HepG2 (cell line): ENCODE results near the gene PSMA7. TPM values are rescaled to one million over a fixed set of nuclear protein-coding genes. Genes with fewer than 3 reads are reported as not detected.

ENCODE experiments used
- E2F1 ChIP-seq: sonication (generic); formaldehyde crosslinking; IDR thresholded peaks from 2 replicates; pipeline ENCODE4 v1.5.0; 2020; ENCODE audit warnings: missing genetic modification reagents
- FOXO1 ChIP-seq: sonication (generic); formaldehyde crosslinking; IDR thresholded peaks from 2 replicates; pipeline ENCODE4 v1.4.0; 2020; ENCODE audit warnings: missing genetic modification reagents
- HNRNPK ChIP-seq: fragments of 200-400 bp; formaldehyde crosslinking; IDR thresholded peaks from 2 replicates; pipeline ENCODE4 v1.6.1; 2018; ENCODE audit warnings: low read length, low read depth, moderate library complexity, mild to moderate bottlenecking; ENCODE audit not compliant: poor library complexity, severe bottlenecking
- IKZF4 ChIP-seq: sonication (generic); formaldehyde crosslinking; IDR thresholded peaks from 2 replicates; pipeline ENCODE4 v1.5.1; 2020; ENCODE audit warnings: borderline replicate concordance, mild to moderate bottlenecking, low read depth, missing genetic modification reagents; ENCODE audit errors: not compliant biosample characterization
- NR2F1 ChIP-seq, 2 experiments: fragments of 450-650 bp in 1 of 2; formaldehyde crosslinking in 1 of 2; IDR thresholded peaks; 2 replicates each; pipeline versions ENCODE4 v1.5.0 to v1.6.1; 2016 to 2020; ENCODE audit warnings: mild to moderate bottlenecking in 1 of 2, missing compliant biosample characterization in 1 of 2, missing genetic modification reagents in 1 of 2, moderate library complexity in 1 of 2
- NR2F6 ChIP-seq, 2 experiments: IDR thresholded peaks; 2 replicates each; pipeline ENCODE4 v1.6.1; 2016; ENCODE audit warnings: antibody characterized with exemption in 1 of 2, mild to moderate bottlenecking in 1 of 2
- RAD51 ChIP-seq: fragments of 450-650 bp; IDR thresholded peaks from 2 replicates; pipeline ENCODE4 v1.6.1; 2016; ENCODE audit warnings: borderline replicate concordance
- TCF7 ChIP-seq: sonication (generic); IDR thresholded peaks from 2 replicates; pipeline ENCODE4 v1.6.1; 2016; ENCODE audit warnings: antibody characterized with exemption, low read depth
- TGIF2 ChIP-seq: IDR thresholded peaks from 2 replicates; pipeline ENCODE4 v1.6.1; 2016; ENCODE audit warnings: control low read depth, missing compliant biosample characterization
- TOPORS ChIP-seq: sonication (generic); formaldehyde crosslinking; IDR thresholded peaks from 2 replicates; pipeline ENCODE4 v1.8.0; 2023; ENCODE audit warnings: mild to moderate bottlenecking, missing genetic modification reagents
- ZNF629 ChIP-seq: sonication (generic); formaldehyde crosslinking; conservative IDR thresholded peaks from 2 replicates; pipeline ENCODE4 v1.5.0; 2020; ENCODE audit warnings: missing genetic modification reagents
- ZNF776 ChIP-seq: sonication (generic); formaldehyde crosslinking; IDR thresholded peaks from 2 replicates; pipeline ENCODE4 v1.4.0; 2020; ENCODE audit warnings: mild to moderate bottlenecking, missing genetic modification reagents
- polyA plus RNA-seq, 8 experiments: library from polyadenylated mRNA; depleted of rRNA in 3 of 8; stranded (reverse) in 7 of 8; unstranded in 1 of 8; fragments of >200 nt; fragmentation: Illumina TruSeq in 4 of 8; extraction: Trizol in 4 of 8; gene quantifications; 2 replicates each; pipeline versions ENCODE4 v1.2.1 to v1.2.3, GENCODE V29; 2011 to 2016; ENCODE audit warnings: low read depth in 4 of 8, missing spikeins in 1 of 8, mixed read lengths in 1 of 8; ENCODE audit not compliant: insufficient read depth in 1 of 8
- total RNA-seq, 5 experiments: library from RNA; depleted of rRNA; stranded (reverse); fragments of >200 nt; fragmentation: Illumina TruSeq; extraction: Trizol; gene quantifications; 2 replicates each; pipeline ENCODE4 v1.2.3, GENCODE V29; 2016; ENCODE audit warnings: low read depth in 1 of 5
- TF ChIP-seq, protein P1 (sequence below), 2 experiments: sonication (generic) in 1 of 2; formaldehyde crosslinking in 1 of 2; IDR thresholded peaks; 2 replicates each; pipeline versions ENCODE4 v1.4.0 to v1.6.1; 2018 to 2020; ENCODE audit warnings: missing genetic modification reagents in 2 of 2, borderline replicate concordance in 1 of 2, low read depth in 1 of 2, mild to moderate bottlenecking in 1 of 2, missing biosample characterization in 1 of 2
- TF ChIP-seq, protein P2 (sequence below): sonication (generic); formaldehyde crosslinking; IDR thresholded peaks from 2 replicates; pipeline ENCODE4 v1.9.0; 2021; ENCODE audit warnings: mild to moderate bottlenecking, missing genetic modification reagents
- TF ChIP-seq, protein P3 (sequence below): sonication (generic); formaldehyde crosslinking; conservative IDR thresholded peaks from 2 replicates; pipeline ENCODE4 v1.4.0; 2020; ENCODE audit warnings: missing genetic modification reagents

Gene PSMA7
- total and polyA plus RNA-seq, 2 of the 13 experiments (the other 11 are each of a cell fraction or from before 2014, with no cell fraction given) = 531 to 631 TPM

DNA sequence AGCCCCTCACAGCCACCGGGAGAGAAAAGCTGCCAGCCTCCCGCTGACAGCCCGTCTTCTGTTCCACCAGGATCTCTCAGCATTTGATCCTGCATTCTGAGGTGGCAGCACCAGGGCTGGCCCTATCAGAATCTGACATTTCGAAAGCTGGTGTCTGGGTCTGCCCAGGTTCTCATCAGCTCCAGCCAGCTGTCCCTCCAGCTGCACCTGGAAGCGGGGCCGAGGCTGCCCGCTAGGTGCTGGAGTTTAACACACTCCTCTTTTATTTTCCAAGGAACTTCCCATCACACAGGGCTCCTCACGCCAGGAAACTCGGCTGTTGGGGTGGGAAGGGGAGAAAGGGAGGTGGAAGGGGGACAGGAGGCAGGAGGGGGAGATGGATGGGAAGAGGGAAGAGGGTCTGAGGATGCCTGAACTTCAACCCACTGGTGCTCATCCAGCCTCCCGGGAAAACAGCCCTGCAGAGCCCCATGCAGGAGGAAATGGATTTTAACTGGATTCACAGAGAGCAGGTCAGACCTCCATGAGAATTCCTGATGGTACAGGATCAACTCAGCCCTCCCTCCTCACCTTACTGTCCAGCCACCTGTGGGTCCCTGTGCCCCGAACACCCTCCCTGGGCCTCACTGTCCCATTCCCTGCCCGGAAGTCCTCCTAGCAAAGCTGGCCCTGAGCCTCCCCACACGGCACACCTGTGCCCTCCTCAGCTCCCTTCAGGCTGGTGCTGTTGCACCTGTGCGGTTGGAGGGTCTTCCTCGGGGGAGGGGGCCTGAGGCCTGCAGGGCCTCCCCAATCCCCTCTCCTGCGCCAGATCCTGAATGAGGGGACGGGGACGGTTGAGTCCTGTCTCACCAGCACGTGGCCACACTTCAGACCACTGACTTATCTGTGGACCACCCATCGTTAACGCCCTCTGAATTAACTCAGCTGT lies 24.8 kb downstream of the PSMA7 start (continued):
- TF ChIP-seq ZNF776 (CRISPR knock-in tag) = no peak
- no peak for TF ChIP-seq TGIF2 (CRISPR knock-in tag)
- TF ChIP-seq, protein P1, sequence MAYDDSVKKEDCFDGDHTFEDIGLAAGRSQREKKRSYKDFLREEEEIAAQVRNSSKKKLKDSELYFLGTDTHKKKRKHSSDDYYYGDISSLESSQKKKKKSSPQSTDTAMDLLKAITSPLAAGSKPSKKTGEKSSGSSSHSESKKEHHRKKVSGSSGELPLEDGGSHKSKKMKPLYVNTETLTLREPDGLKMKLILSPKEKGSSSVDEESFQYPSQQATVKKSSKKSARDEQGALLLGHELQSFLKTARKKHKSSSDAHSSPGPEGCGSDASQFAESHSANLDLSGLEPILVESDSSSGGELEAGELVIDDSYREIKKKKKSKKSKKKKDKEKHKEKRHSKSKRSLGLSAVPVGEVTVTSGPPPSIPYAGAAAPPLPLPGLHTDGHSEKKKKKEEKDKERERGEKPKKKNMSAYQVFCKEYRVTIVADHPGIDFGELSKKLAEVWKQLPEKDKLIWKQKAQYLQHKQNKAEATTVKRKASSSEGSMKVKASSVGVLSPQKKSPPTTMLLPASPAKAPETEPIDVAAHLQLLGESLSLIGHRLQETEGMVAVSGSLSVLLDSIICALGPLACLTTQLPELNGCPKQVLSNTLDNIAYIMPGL (CRISPR knock-in tag; IDR thresholded peaks at IDR 0.05; ENCODE audit: borderline replicate concordance in 1 of 2, low read depth in 1 of 2) = no peak
- TF ChIP-seq ZNF629 = no peak
- no peak for TF ChIP-seq RAD51
- TF ChIP-seq NR2F1 (CRISPR knock-in tag; IDR thresholded peaks at IDR 0.05) = no peak
- TF ChIP-seq HNRNPK = no peak
- no peak for TF ChIP-seq TOPORS (CRISPR knock-in tag)
- no peak for TF ChIP-seq FOXO1 (CRISPR knock-in tag)
- TF ChIP-seq E2F1 (CRISPR knock-in tag) = no peak
- TF ChIP-seq IKZF4 = no peak
- TF ChIP-seq, protein P2, sequence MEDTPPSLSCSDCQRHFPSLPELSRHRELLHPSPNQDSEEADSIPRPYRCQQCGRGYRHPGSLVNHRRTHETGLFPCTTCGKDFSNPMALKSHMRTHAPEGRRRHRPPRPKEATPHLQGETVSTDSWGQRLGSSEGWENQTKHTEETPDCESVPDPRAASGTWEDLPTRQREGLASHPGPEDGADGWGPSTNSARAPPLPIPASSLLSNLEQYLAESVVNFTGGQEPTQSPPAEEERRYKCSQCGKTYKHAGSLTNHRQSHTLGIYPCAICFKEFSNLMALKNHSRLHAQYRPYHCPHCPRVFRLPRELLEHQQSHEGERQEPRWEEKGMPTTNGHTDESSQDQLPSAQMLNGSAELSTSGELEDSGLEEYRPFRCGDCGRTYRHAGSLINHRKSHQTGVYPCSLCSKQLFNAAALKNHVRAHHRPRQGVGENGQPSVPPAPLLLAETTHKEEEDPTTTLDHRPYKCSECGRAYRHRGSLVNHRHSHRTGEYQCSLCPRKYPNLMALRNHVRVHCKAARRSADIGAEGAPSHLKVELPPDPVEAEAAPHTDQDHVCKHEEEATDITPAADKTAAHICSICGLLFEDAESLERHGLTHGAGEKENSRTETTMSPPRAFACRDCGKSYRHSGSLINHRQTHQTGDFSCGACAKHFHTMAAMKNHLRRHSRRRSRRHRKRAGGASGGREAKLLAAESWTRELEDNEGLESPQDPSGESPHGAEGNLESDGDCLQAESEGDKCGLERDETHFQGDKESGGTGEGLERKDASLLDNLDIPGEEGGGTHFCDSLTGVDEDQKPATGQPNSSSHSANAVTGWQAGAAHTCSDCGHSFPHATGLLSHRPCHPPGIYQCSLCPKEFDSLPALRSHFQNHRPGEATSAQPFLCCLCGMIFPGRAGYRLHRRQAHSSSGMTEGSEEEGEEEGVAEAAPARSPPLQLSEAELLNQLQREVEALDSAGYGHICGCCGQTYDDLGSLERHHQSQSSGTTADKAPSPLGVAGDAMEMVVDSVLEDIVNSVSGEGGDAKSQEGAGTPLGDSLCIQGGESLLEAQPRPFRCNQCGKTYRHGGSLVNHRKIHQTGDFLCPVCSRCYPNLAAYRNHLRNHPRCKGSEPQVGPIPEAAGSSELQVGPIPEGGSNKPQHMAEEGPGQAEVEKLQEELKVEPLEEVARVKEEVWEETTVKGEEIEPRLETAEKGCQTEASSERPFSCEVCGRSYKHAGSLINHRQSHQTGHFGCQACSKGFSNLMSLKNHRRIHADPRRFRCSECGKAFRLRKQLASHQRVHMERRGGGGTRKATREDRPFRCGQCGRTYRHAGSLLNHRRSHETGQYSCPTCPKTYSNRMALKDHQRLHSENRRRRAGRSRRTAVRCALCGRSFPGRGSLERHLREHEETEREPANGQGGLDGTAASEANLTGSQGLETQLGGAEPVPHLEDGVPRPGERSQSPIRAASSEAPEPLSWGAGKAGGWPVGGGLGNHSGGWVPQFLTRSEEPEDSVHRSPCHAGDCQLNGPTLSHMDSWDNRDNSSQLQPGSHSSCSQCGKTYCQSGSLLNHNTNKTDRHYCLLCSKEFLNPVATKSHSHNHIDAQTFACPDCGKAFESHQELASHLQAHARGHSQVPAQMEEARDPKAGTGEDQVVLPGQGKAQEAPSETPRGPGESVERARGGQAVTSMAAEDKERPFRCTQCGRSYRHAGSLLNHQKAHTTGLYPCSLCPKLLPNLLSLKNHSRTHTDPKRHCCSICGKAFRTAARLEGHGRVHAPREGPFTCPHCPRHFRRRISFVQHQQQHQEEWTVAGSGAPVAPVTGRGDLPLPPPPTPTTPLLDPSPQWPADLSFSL (CRISPR knock-in tag) = no peak
- TF ChIP-seq, protein P3, sequence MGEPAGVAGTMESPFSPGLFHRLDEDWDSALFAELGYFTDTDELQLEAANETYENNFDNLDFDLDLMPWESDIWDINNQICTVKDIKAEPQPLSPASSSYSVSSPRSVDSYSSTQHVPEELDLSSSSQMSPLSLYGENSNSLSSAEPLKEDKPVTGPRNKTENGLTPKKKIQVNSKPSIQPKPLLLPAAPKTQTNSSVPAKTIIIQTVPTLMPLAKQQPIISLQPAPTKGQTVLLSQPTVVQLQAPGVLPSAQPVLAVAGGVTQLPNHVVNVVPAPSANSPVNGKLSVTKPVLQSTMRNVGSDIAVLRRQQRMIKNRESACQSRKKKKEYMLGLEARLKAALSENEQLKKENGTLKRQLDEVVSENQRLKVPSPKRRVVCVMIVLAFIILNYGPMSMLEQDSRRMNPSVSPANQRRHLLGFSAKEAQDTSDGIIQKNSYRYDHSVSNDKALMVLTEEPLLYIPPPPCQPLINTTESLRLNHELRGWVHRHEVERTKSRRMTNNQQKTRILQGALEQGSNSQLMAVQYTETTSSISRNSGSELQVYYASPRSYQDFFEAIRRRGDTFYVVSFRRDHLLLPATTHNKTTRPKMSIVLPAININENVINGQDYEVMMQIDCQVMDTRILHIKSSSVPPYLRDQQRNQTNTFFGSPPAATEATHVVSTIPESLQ (CRISPR knock-in tag) = no peak
- TF ChIP-seq NR2F6 (IDR thresholded peaks at IDR 0.05) = no peak
- TF ChIP-seq NR2F6 (CRISPR knock-in tag; IDR thresholded peaks at IDR 0.05) = no peak
- no peak for TF ChIP-seq TCF7
